GM12878 (cell line): ENCODE data around the gene PGC. TPM values are rescaled to one million over a fixed set of nuclear protein-coding genes. Genes with fewer than 3 reads are reported as not detected.

ENCODE experiments used
- ATAC-seq: fragments of 200-7000 bp; cut with Tn5 transposase; 3 replicates; pipeline ENCODE4 v1.9.1; 2020; ENCODE audit warnings: mild to moderate bottlenecking, moderate library complexity
- BruUV-seq: library from RNA; stranded (reverse); fragments of 400-500 nt; replicated peaks from 2 replicates; lab custom pipeline; 2021; lab: Mats Ljungman, UMichigan
- CTCF ChIA-PET: fragments of 300-600 bp; sonication (Branson Sonifier 250); formaldehyde crosslinking; extraction: SDS; loops from one replicate; lab custom pipeline; 2021; ENCODE audit warnings: inconsistent platforms; lab: Yijun Ruan, JAX
- POLR2A ChIA-PET: fragments of 350-600 bp; formaldehyde crosslinking; extraction: SDS; loops from one replicate; lab custom pipeline; 2021; ENCODE audit warnings: inconsistent platforms; lab: Charles Lee
- RAD21 ChIA-PET: fragments of 300-600 bp; sonication (Branson Sonifier 250); formaldehyde crosslinking; loops from one replicate; lab custom pipeline; 2023; ENCODE audit warnings: antibody characterized with exemption; ENCODE audit not compliant: unreplicated experiment; lab: Charles Lee
- SMC1A ChIA-PET: fragments of 300-600 bp; sonication (Branson Sonifier 250); formaldehyde crosslinking; loops from one replicate; lab custom pipeline; 2023; ENCODE audit not compliant: unreplicated experiment, uncharacterized antibody; lab: Charles Lee
- DNase-seq: peaks from one replicate; pipeline ENCODE4 v3.0.0-alpha.2; 2011; ENCODE audit warnings: low read depth, low spot score
- FAIRE-seq: peaks from 3 replicates; lab custom pipeline; 2011; peaks lifted over from hg19 to GRCh38; lab: Jason Lieb, UNC
- H2AFZ ChIP-seq: 2 replicates; pipeline ENCODE4 v1.6.0; 2011; ENCODE audit warnings: low read depth, low read length, control low read depth; ENCODE audit not compliant: control insufficient read depth
- H3K27ac ChIP-seq: 2 replicates; pipeline ENCODE4 v1.5.1; 2011; ENCODE audit warnings: control low read depth; ENCODE audit not compliant: control insufficient read depth, insufficient read depth
- H3K27me3 ChIP-seq, 2 experiments: replicated peaks in 1 of 2; 2 replicates each; pipeline versions ENCODE4 v1.6.0 to v1.6.1; 2011; ENCODE audit warnings: low read length in 1 of 2; ENCODE audit not compliant: control insufficient read depth in 2 of 2, insufficient read depth in 2 of 2
- H3K36me3 ChIP-seq, 2 experiments: 2 replicates each; pipeline ENCODE4 v1.5.1; 2011; ENCODE audit warnings: low read length in 1 of 2; ENCODE audit not compliant: control insufficient read depth in 2 of 2, insufficient read depth in 2 of 2
- H3K4me1 ChIP-seq: 2 replicates; pipeline ENCODE4 v1.6.1; 2011; ENCODE audit warnings: mild to moderate bottlenecking, low read length, moderate library complexity, mixed read lengths; ENCODE audit not compliant: control insufficient read depth, insufficient read depth
- H3K4me2 ChIP-seq: 2 replicates; pipeline ENCODE4 v1.6.0; 2011; ENCODE audit warnings: control low read depth; ENCODE audit not compliant: control insufficient read depth, insufficient read depth
- H3K4me3 ChIP-seq: fragments of 200-600 bp; sonication (generic); 2 replicates; pipeline ENCODE4 v1.5.1; 2016
- H3K79me2 ChIP-seq: 2 replicates; pipeline ENCODE4 v1.6.0; 2011; ENCODE audit warnings: low read length; ENCODE audit not compliant: control insufficient read depth, insufficient read depth
- H3K9ac ChIP-seq: 2 replicates; pipeline ENCODE4 v1.8.0; 2011; ENCODE audit warnings: low read length, control low read depth, mixed read lengths; ENCODE audit not compliant: control insufficient read depth, insufficient read depth
- H3K9me3 ChIP-seq: replicated peaks from 3 replicates; pipeline ENCODE4 v1.5.1; 2011; ENCODE audit warnings: mild to moderate bottlenecking, low read length; ENCODE audit not compliant: control insufficient read depth, insufficient read depth
- H4K20me1 ChIP-seq: 2 replicates; pipeline ENCODE4 v1.6.0; 2011; ENCODE audit not compliant: control insufficient read depth, insufficient read depth
- BACH1 ChIP-seq: fragments of 450-650 bp; IDR thresholded peaks from 2 replicates; pipeline ENCODE4 v1.6.1; 2017; ENCODE audit warnings: mild to moderate bottlenecking, borderline replicate concordance
- CUX1 ChIP-seq: IDR thresholded peaks from 2 replicates; pipeline ENCODE4 v1.6.1; 2012; ENCODE audit warnings: improper control_type of control experiment, low read depth, low read length; ENCODE audit not compliant: insufficient replicate concordance
- NFXL1 ChIP-seq: fragments of 450-650 bp; IDR thresholded peaks from 2 replicates; pipeline ENCODE4 v1.6.1; 2017; ENCODE audit warnings: antibody characterized with exemption, mild to moderate bottlenecking, borderline replicate concordance
- REST ChIP-seq: IDR thresholded peaks from 2 replicates; pipeline ENCODE4 v1.6.1; 2012; ENCODE audit warnings: mild to moderate bottlenecking, low read depth, low read length
- RFX5 ChIP-seq: IDR thresholded peaks from 2 replicates; pipeline ENCODE4 v1.6.1; 2011; ENCODE audit warnings: low read depth, low read length, improper control_type of control experiment
- SREBF1 ChIP-seq: IDR thresholded peaks from 2 replicates; pipeline ENCODE4 v1.6.1; 2012; ENCODE audit warnings: mild to moderate bottlenecking, low read length
- TCF12 ChIP-seq: IDR thresholded peaks from 2 replicates; pipeline ENCODE4 v1.6.1; 2011; ENCODE audit warnings: low read depth, mild to moderate bottlenecking, low read length
- ZZZ3 ChIP-seq: IDR thresholded peaks from 2 replicates; pipeline ENCODE4 v1.6.1; 2011; ENCODE audit warnings: low read depth; ENCODE audit not compliant: control insufficient read depth, insufficient read length
- WGBS: methylation state at CpG from one replicate; pipeline ENCODE4 v1.1.6; 2016; ENCODE audit warnings: low lambda C conversion rate; ENCODE audit not compliant: insufficient replicate concordance, insufficient coverage; ENCODE audit errors: missing lambda C conversion rate; 5-methylcytosine and 5-hydroxymethylcytosine counted together
- in situ Hi-C: fragments of 300-500 bp; cut with MboI; formaldehyde crosslinking; loops from 9 replicates; pipeline ENCODE4 v1.14.3; 2018; ENCODE audit warnings: mixed read lengths
- intact Hi-C: fragments of 100-400 bp; cut with micrococcal nuclease; formaldehyde crosslinking; loops from one replicate; pipeline ENCODE4 v1.14.2; 2022; ENCODE audit not compliant: unreplicated experiment
- polyA plus RNA-seq, 11 experiments: library from polyadenylated mRNA; depleted of rRNA in 4 of 11; unstranded in 6 of 11; stranded (reverse) in 5 of 11; fragments of >200 nt; fragmentation: Nextera tagmentation in 4 of 11; fragmentation: Illumina TruSeq in 1 of 11; extraction: Ambion mirVana in 4 of 11; extraction: Trizol in 1 of 11; gene quantifications; 1 replicate in 1 of 11; 2 replicates in 10 of 11; pipeline versions ENCODE4 v1.2.1 to v1.2.3, GENCODE V29; 2011 to 2016; ENCODE audit warnings: inconsistent platforms in 2 of 11, missing spikeins in 2 of 11, low read depth in 1 of 11
- total RNA-seq, 4 experiments: library from RNA; depleted of rRNA in 3 of 4; stranded (reverse); fragments of >200 nt in 3 of 4; fragmentation: Illumina TruSeq in 1 of 4; extraction: Trizol in 1 of 4; gene quantifications; 2 replicates each; pipeline versions ENCODE4 v1.2.1 to v1.2.3, GENCODE V29; 2013 to 2021

Gene PGC
- total and polyA plus RNA-seq, 10 of the 15 experiments (the other 5 are each of a cell fraction or from before 2014, with no cell fraction given) = 0.26 TPM; not detected in 9

- peak overlapping the region; percentile 98 for H3K27ac ChIP-seq
- TF ChIP-seq REST (no peak), RFX5 (no peak), TCF12 (no peak), BACH1 (no peak), ZZZ3 (no peak), NFXL1 (no peak), SREBF1 (no peak), CUX1 (no peak)
- ChIA-PET SMC1A (interaction anchor here (1.2 to 8.5 kb wide), 4 partner anchors 6 to 29 kb away, joined by 3 to 168 read pairs (median 54); no protein-coding TSS in a partner anchor), RAD21 (interaction anchor here (4.3 to 8.5 kb wide), 2 partner anchors 9 to 22 kb away, joined by 30 to 300 read pairs; no protein-coding TSS in a partner anchor), POLR2A (interaction anchor here (0.6 to 9.6 kb wide), 3 partner anchors 9 to 21 kb away, joined by 9 to 293 read pairs (median 180); no protein-coding TSS in a partner anchor), CTCF (interaction anchor here (1.3 to 5.6 kb wide), 4 partner anchors 12 to 23 kb away, joined by 4 to 46 read pairs (median 12); no protein-coding TSS in a partner anchor)
- no peaks in the 10 kb centered on the region for H4K20me1 ChIP-seq
- peak overlapping the region; percentile 92; the same call in 1 of the 2 replicates for H3K4me3 ChIP-seq
- DNase-seq (no peak), ATAC-seq (no peak), FAIRE-seq (no peak)
- no peak overlapping the region for H2AFZ ChIP-seq
- H3K36me3 ChIP-seq = peaks cover 2 to 8% of the 10 kb centered on the region in 2 experiments; a peak in 2 of 4 replicates
- 58% methylated on average over 3 of the region's 3 CpGs for WGBS
- H3K4me2 ChIP-seq = peak overlapping the region; percentile 99
- peak overlapping the region; percentile 10 for H3K9ac ChIP-seq
- H3K9me3 ChIP-seq = no peaks in the 10 kb centered on the region
- in situ Hi-C loops (no loop called here), intact Hi-C loops (no loop called here)
- H3K27me3 ChIP-seq = no peaks in the 10 kb centered on the region
- H3K4me1 ChIP-seq = peaks cover 69% of the 10 kb centered on the region
- peaks cover 100% of the 10 kb centered on the region for H3K79me2 ChIP-seq
- no TSS peak for BruUV-seq
Measured at GRCh38 chr6:41727705-41728072, 19.5 kb downstream of the PGC start.
